KOPT-K1 (cell line): ENCODE results near the gene LAMP5.

Experiments
- H3K27ac ChIP-seq: fragments of 200-600 bp; sonication (generic); 2 replicates; pipeline ENCODE4 v1.5.1; 2016; ENCODE audit warnings: antibody characterized with exemption, mild to moderate bottlenecking, low read depth, low read length; ENCODE audit not compliant: poor library complexity, severe bottlenecking
- H3K36me3 ChIP-seq: fragments of 200-600 bp; sonication (generic); 2 replicates; pipeline ENCODE4 v1.5.1; 2017; ENCODE audit warnings: antibody characterized with exemption, mild to moderate bottlenecking, low read length, moderate library complexity; ENCODE audit not compliant: insufficient read depth
- H3K9me3 ChIP-seq: fragments of 200-600 bp; sonication (generic); 2 replicates; pipeline ENCODE4 v1.5.1; 2017; ENCODE audit warnings: antibody characterized with exemption, low read length, mild to moderate bottlenecking; ENCODE audit not compliant: insufficient read depth, poor library complexity, severe bottlenecking

Gene LAMP5

DNA sequence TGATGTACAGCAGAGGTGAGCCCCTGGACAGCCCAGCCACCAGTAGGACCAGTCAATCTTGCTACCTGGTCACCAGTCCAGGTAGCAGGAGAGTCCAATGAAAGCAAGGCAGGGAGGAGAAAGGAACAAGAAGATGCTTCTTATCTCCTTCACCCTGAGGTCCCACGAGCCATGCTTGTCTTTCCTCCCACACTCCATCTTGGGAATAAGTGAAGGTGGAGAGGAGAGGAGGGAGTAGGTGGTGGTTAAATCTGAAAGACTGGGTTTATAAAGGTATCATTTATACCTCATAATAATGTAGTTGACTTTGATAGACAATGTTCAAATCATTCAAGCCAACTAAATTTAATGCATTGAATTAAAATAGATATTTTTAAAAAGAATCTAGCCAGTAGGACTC is 35.9 kb downstream of the LAMP5 start:
- H3K9me3 ChIP-seq = no peaks in the 10 kb centered on the region
- H3K36me3 ChIP-seq = no peaks in the 10 kb centered on the region
- no peak overlapping the region for H3K27ac ChIP-seq

DNA sequence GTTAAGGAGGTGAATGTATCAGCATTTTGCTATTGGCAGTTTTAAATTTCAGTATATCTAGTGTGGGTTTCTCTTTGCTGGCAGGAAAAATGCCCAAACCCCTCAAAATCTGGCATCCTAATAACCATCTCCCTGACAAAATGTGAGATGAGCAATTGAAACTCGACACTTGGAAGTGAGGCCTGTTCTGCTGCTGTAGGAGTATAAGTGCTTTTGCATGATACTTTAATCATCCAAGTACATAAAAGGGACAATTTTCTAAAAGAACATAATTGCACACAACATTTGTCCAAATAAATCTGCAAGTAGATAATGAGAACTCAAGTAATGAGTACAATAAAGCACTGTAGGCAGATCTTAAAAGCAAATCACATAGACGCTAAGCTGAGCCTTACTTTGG is 36.5 kb downstream of the LAMP5 start:
- Histone ChIP-seq H3K27ac (no peak overlapping the region), H3K36me3 (no peaks in the 10 kb centered on the region), H3K9me3 (no peaks in the 10 kb centered on the region)

DNA sequence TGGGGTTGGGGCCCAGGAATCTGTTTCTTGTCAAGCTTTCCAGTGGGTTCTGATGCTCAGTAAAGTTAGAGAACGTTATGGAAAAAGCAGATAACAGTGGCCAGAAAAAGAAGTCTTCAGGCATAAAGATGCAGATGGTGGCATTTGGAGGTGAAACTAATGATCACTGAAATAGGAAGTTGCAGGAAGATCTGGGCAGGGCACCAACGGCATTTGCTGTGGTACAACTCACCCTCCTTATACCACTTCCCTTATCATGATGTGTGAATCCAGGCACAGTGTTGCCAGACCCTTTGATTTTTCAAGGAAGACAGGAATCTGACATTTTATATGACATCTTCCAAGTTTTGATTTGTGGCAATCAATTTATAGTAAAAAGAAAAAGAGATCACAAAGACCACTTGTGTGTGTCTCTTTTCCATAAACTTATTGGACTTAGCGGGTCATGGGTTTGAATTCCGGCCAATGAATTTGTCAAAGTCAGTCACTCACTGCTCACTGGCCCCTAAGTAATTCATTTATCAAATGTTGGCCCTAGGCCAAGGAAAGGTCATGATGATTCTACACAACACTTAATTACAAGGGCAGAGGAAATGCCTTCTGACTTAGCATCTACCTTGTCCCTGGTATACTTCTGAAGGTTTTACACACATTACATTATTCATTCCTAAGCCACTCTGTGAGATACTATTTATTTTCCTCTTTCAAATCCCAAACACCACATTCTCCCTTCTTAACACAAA is 37.6 kb downstream of the LAMP5 start:
- H3K9me3 ChIP-seq = no peaks in the 10 kb centered on the region
- H3K27ac ChIP-seq = no peak overlapping the region
- H3K36me3 ChIP-seq = no peaks in the 10 kb centered on the region

DNA sequence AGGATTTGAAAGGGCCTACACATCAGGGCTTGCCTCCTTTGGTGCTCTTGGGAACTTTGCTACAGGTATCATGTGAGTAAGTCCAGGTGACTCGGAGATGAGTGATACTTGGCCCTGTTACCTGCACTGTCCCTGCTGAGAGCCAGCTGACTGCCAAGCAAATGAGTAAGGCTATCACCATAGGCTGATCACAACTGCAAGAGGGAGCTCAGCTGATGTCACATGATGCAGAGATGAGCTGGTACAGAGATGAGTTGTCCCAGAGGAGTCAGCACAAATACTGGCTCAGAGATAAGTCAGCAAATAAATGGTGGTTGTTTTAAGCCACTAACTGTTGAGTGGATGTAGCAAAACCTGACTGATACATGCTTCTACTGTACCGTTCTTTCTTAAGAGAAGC is 41.4 kb downstream of the LAMP5 start:
- Histone ChIP-seq H3K36me3 (no peaks in the 10 kb centered on the region), H3K27ac (no peak overlapping the region), H3K9me3 (no peaks in the 10 kb centered on the region)

DNA sequence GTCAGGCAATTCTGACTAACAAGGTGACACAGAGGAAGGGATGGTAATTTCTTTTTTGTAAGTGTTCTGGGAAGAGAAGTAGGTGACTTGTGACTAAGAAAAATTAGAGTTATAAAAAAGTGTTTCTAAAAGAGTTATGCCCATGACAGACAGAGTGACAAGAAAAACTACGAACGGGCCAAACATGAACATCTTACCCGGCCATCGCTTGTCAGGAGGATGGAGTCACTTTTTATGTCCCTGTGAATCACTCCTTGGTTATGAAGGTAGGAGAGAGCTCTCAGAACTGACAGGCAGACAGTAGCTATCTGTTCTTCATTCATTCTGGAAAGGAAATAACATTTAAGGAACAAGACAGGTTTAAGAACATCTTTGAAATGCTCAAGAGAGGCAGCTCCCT is 43.0 kb downstream of the LAMP5 start:
- Histone ChIP-seq H3K9me3 (no peaks in the 10 kb centered on the region), H3K27ac (no peak overlapping the region), H3K36me3 (no peaks in the 10 kb centered on the region)

DNA sequence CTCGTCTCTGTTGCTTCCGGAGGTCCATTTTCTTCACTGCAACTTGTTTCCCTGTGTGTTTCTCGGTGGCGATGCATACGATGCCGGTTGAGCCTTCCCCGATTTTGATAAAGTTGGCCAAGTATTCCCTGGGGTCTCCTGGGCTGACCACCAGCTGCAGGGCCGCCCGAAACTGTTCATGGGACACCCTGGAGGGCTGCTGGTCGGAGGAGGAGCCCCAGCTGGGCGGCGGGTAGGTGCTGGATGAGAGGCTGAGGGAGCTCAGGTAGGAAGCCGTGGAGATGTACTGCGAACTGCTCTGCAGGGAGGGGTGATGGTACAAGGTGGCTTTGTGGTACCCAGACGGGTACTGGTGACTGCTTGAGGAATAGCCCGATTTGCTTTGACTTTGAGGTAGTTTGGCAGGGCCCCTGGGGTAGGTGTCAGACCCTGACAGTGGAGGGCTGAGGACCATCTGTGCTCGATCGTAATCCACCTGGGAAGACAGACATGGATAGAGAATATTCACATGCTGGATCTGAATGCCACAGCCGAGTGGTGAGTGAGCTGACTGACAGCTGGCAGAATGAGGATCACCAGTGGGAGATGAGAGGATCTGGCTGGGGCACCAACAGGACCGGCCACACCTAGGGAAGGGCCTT is 51.6 kb downstream of the LAMP5 start:
- no peak overlapping the region for H3K27ac ChIP-seq
- H3K36me3 ChIP-seq = no peaks in the 10 kb centered on the region
- H3K9me3 ChIP-seq = no peaks in the 10 kb centered on the region

DNA sequence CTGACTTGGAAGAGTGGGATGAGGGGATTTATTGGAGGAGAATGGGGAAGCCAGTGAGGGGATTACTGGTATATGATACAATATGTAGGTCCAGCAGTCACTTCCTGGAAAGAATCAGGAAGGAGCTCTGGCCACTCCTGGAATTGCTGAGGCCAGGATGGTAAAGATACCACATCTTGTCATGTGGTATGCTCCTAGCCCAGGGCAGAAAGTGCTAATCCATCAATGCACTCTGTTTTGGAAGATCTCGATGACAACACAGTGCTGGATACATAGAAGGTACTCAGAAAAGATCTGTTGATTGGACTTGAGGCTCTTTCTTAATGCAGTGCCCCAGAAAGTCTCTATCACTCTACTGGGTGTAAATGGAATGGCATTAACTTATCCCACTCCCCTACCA is 52.6 kb downstream of the LAMP5 start:
- H3K36me3 ChIP-seq = no peaks in the 10 kb centered on the region
- no peak overlapping the region for H3K27ac ChIP-seq
- H3K9me3 ChIP-seq = no peaks in the 10 kb centered on the region

DNA sequence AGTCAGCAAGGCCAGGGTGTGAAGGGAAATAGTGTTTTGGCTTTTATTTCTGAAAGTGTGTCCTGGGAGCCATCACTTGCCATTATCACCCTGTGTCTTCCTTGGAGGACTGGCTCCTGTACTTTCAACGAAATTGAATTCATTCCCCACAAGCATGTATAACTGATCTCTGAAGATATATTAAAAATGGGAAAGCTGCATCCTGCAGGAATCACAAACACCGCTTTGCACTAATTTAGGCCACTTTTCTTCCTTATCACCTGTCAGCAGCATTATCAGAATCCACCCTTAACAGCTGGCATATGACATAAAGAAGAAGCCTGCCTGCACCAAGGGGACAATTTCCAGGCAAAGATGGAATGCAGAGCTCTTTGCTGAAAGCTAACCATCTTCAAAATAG is 56.2 kb downstream of the LAMP5 start:
- no peaks in the 10 kb centered on the region for H3K9me3 ChIP-seq
- no peaks in the 10 kb centered on the region for H3K36me3 ChIP-seq
- no peak overlapping the region for H3K27ac ChIP-seq

DNA sequence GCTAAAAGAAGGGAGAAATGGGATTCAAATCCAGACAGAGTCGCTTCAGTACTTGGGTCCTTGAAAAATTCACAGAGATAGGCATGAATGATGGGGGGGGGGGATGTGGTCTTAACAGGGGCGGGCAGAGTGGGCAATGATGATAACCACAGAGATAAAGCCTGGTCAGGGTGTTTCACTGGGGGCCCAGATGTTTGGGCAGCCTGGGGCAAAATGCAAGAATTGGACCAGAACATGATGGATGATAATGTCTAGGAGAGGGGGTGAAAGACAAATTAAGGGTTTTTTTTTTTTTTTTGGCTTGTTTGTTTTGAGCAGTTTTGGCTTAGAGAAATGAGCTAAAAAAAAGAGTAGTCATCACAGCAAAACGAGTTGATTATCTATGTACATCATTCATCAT is 57.4 kb downstream of the LAMP5 start:
- Histone ChIP-seq H3K9me3 (no peaks in the 10 kb centered on the region), H3K36me3 (no peaks in the 10 kb centered on the region), H3K27ac (no peak overlapping the region)

DNA sequence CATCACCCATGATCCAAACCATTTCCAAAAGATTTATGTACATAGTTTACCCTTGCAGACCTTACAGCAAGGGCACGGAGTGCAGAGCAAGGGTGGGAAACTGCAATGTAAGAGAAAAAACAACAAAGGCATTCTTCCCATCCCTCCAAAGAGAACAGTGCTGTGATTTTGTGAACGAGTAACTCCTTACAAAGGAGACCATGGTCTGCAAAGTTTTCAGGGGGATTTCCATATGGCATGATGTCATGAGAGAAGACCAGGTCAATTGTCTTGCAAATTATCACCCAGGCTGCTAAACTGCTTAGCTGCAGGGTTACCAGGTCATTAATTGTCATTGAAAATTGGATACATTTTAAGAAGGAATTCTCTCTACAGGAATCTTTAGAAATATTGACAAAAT is 58.3 kb downstream of the LAMP5 start:
- Histone ChIP-seq H3K9me3 (no peaks in the 10 kb centered on the region), H3K36me3 (no peaks in the 10 kb centered on the region), H3K27ac (no peak overlapping the region)

DNA sequence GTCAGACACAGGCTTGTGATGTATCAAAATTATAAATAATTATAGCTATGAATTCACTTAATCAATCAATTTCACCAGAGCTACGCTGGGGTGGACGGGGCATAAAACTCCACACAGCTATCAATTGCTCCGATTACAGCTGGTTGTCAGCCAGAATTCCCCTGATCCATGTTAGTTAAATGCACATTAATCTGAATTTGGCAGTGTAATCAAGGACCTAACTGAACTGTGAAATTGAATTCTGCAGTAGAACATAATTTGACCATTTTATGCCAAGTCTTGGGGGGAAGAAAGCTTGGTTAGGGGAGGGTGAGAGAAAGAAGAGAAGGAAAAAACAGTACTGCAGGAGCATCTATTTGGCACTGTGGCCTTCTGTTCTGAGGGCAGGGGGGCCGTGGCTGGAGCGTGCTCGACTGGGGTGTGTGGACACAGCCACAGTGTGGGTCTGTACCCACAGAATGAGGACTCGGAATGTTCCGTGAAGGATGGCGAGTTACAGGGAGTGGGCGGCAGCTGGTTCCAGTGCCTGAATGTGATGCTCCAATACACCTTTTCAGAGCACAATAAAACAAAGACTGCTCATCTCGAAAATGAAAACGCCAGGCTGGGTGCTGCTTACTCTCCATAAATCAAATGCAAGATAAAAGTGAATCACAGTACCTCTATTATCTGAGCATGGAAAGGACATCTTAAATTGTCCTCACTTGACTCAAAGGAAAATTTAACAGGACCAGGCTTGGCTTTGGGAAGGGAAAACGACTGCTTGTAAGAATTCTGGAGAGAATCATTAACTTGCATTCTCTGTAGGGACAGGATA is 59.2 kb downstream of the LAMP5 start:
- H3K36me3 ChIP-seq = no peaks in the 10 kb centered on the region
- no peaks in the 10 kb centered on the region for H3K9me3 ChIP-seq
- H3K27ac ChIP-seq = no peak overlapping the region

DNA sequence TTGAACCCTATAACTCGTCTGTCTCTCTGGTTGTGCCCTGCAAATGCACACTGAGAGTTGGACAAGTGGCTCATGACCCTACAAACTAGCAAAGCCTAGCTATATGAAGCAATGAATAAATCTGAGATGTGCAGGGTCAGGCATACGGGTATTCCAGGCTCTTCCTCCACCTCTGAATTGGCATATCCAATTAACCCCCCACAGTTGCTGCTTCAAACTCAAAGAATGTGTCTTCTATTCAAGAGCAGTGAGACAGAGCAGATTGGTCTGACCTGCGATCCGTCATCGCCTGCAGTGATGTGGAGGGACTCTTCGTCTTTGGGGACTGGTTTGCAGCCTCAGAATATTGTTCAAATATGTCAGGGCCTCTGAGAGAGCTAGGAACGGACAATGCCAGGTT is 59.8 kb downstream of the LAMP5 start:
- H3K36me3 ChIP-seq = no peaks in the 10 kb centered on the region
- H3K9me3 ChIP-seq = no peaks in the 10 kb centered on the region
- no peak overlapping the region for H3K27ac ChIP-seq

DNA sequence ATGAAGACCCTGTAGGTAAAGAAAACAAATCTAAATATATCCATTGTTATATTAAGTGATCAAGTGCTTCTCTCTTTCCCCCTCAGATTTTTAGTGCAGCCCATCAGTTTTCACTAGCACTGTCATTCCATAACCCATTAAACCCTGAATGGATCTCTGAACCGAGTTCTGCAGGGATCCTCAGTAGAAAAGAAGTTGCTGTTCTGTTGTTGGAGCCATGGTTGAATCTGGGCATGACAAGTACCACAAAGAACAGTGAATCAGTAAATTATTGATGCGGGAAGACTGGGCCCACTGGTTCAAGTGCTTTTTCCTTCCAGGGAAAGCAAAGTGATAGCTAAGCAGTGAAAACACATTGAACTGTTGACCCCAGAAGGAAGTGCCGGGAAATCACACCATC is 60.4 kb downstream of the LAMP5 start:
- Histone ChIP-seq H3K27ac (no peak overlapping the region), H3K9me3 (no peaks in the 10 kb centered on the region), H3K36me3 (no peaks in the 10 kb centered on the region)

DNA sequence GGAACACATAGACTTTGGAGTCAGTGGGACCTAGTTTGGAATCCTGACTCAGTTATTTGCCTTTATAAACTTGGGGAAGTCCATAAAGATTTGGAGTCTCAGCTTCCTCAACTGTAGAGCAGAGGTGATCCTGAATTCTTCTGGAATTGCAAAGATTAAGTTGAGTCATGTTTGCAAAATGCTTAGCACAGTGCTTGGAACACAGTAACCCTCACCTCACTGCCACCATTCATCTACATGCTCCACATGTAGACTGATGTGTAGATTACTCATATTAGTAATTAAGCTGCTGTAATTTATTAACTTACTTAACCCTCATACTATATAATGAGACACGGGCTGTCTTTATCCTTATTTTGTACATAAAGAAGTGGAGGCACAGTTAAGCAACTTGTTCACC is 61.4 kb downstream of the LAMP5 start:
- no peaks in the 10 kb centered on the region for H3K36me3 ChIP-seq
- H3K9me3 ChIP-seq = no peaks in the 10 kb centered on the region
- H3K27ac ChIP-seq = no peak overlapping the region

DNA sequence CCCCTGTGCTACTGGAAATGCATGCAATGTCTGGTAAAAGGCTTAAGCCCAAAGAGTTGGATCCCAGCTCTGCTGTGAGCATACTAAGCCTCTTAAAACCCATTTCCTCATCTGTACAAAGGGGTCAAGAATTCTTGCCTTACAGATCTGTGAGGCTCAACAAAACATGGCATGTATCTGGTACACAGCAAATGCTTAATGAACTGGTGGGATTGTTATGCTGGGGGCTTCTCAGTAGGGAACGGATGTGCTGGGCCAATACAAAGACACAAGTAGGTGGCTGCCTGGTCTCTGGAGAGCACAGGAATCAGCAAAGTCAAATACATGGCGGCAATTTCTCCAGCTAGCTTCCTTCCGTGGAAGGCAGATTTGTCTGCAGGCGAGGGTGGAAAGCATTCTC is 62.3 kb downstream of the LAMP5 start:
- H3K36me3 ChIP-seq = no peaks in the 10 kb centered on the region
- H3K9me3 ChIP-seq = no peaks in the 10 kb centered on the region
- H3K27ac ChIP-seq = no peak overlapping the region
